ENCODE data around the gene MEOX1. TPM values are rescaled to one million over a fixed set of nuclear protein-coding genes. Genes with fewer than 3 reads are reported as not detected.

MEOX1 gene
- total and polyA plus RNA-seq, 2 of the 13 experiments (the other 11 are each of a cell fraction or from before 2014, with no cell fraction given) = not detected

- in situ Hi-C loops (cut with HindIII; ENCODE audit: extremely low pct_ligation_motif_present, low pct_unique_long_range_greater_than_20kb) (no loop called here), intact Hi-C loops (cut with micrococcal nuclease; ENCODE audit: unreplicated experiment) (loop anchor here (5.0 kb wide), 1 partner anchor 52 kb away; no protein-coding TSS in a partner anchor)
- no TSS peak for BruUV-seq (replicated peaks)
- Histone ChIP-seq H3K79me2 (ENCODE audit: insufficient read depth, low read length) (no peaks in the 10 kb centered on the region), H3K9me3 (ENCODE audit: low read length) (no peaks in the 10 kb centered on the region), H3K27me3 (ENCODE audit: control insufficient read depth in 1 of 2, insufficient read depth in 2 of 2, low read length in 2 of 2) (peaks cover 0 to 8% of the 10 kb centered on the region in 2 experiments; a peak in 1 of 5 replicates), H3K4me3 (replicated peaks in 1 of 3; ENCODE audit: insufficient read depth in 1 of 3, low read depth in 2 of 3, low read length in 3 of 3) (no peak overlapping the region), H2AFZ (ENCODE audit: low read length) (no peak overlapping the region), H3K9ac (ENCODE audit: insufficient read depth, low read depth, low read length) (no peak overlapping the region), H4K20me1 (ENCODE audit: insufficient read depth, low read length) (no peaks in the 10 kb centered on the region), H3K4me2 (ENCODE audit: low read depth, low read length) (no peak overlapping the region), H3K36me3 (replicated peaks in 1 of 2; ENCODE audit: control insufficient read depth in 1 of 2, insufficient read depth in 2 of 2, low read length in 2 of 2) (no peaks in the 10 kb centered on the region), H3K27ac (ENCODE audit: extremely low read length, insufficient read depth, low read length) (no peak overlapping the region), H3K4me1 (ENCODE audit: insufficient read depth, low read length) (peaks cover 44% of the 10 kb centered on the region)
- ChIA-PET CTCF (ENCODE audit: low intra/inter-chr PET ratio, low total read pairs) (no interaction called here), POLR2A (no interaction called here)
- FAIRE-seq (no peak), ATAC-seq (no peak), DNase-seq (ENCODE audit: low spot score) (no peak)
- 46% methylated on average over 11 of the region's 11 CpGs for WGBS (ENCODE audit: low lambda C conversion rate)
- TF ChIP-seq MIER3 (CRISPR knock-in tag; IDR thresholded peaks at IDR 0.05; ENCODE audit: borderline replicate concordance) (no peak), ZNF33A (CRISPR knock-in tag; IDR thresholded peaks at IDR 0.05; ENCODE audit: borderline replicate concordance) (no peak), ISL2 (CRISPR knock-in tag; IDR thresholded peaks at IDR 0.05) (no peak), POLR2AphosphoS5 (IDR thresholded peaks at IDR 0.05; ENCODE audit: low read depth, low read length) (no peak), SPEN (CRISPR knock-in tag; IDR thresholded peaks at IDR 0.05; ENCODE audit: low read depth) (no peak), NFRKB (IDR thresholded peaks at IDR 0.05) (no peak), EEA1 (CRISPR knock-in tag; IDR thresholded peaks at IDR 0.05; ENCODE audit: borderline replicate concordance) (no peak), MED8 (CRISPR knock-in tag; IDR thresholded peaks at IDR 0.05; ENCODE audit: insufficient replicate concordance) (no peak), TFAP4 (IDR thresholded peaks at IDR 0.05; ENCODE audit: borderline replicate concordance, low read depth) (no peak), MTA3 (CRISPR knock-in tag; IDR thresholded peaks at IDR 0.05) (no peak), HMGXB3 (CRISPR knock-in tag; IDR thresholded peaks at IDR 0.05; ENCODE audit: borderline replicate concordance) (no peak), BCLAF1 (IDR thresholded peaks at IDR 0.05) (no peak), SIX4 (CRISPR knock-in tag; IDR thresholded peaks at IDR 0.05) (no peak), DPF2 (CRISPR knock-in tag; IDR thresholded peaks at IDR 0.05; ENCODE audit: borderline replicate concordance, low read depth) (no peak), TAF1 (CRISPR knock-in tag; IDR thresholded peaks at IDR 0.05) (no peak), ZNF629 (CRISPR knock-in tag; conservative IDR thresholded peaks at IDR 0.05) (no peak)
Measured at GRCh38 chr17:43615330-43616028, 46.2 kb downstream of the MEOX1 start.
